PC-3 (cell line): ENCODE measurements around the gene GUCA2B. TPM values are rescaled to one million over a fixed set of nuclear protein-coding genes. Genes with fewer than 3 reads are reported as not detected.

ENCODE experiments used
- ATAC-seq: fragments of 200-7000 bp; cut with Tn5 transposase; 2 replicates; pipeline ENCODE4 v1.9.1; 2020; ENCODE audit warnings: mild to moderate bottlenecking, moderate library complexity
- BruUV-seq: library from RNA; stranded (reverse); fragments of 400-500 nt; replicated peaks from 2 replicates; lab custom pipeline; 2021; lab: Mats Ljungman, UMichigan
- CTCF ChIA-PET: fragments of 300-600 bp; sonication (Branson Sonifier 250); formaldehyde crosslinking; loops from one replicate; lab custom pipeline; 2022; ENCODE audit warnings: antibody characterized with exemption; lab: Charles Lee
- POLR2A ChIA-PET: fragments of 300-600 bp; sonication (Branson Sonifier 250); formaldehyde crosslinking; loops from one replicate; lab custom pipeline; 2022; ENCODE audit warnings: antibody characterized with exemption; ENCODE audit not compliant: unreplicated experiment; lab: Charles Lee
- DNase-seq: peaks from one replicate; pipeline ENCODE4 v3.0.0-alpha.2; 2015
- H2AFZ ChIP-seq: fragments of 300-600 bp; sonication (generic); 2 replicates; pipeline ENCODE4 v1.6.0; 2016; ENCODE audit warnings: antibody characterized with exemption, low read length
- H3F3A ChIP-seq: fragments of 300-600 bp; sonication (generic); one replicate; pipeline ENCODE4 v1.6.0; 2017; ENCODE audit warnings: antibody characterized with exemption, low read length, control low read depth, mild to moderate bottlenecking; ENCODE audit not compliant: unreplicated experiment
- H3K27ac ChIP-seq: fragments of 300-600 bp; sonication (generic); 2 replicates; pipeline ENCODE4 v1.5.1; 2016; ENCODE audit warnings: mild to moderate bottlenecking, low read length
- H3K27me3 ChIP-seq: fragments of 300-600 bp; sonication (generic); 2 replicates; pipeline ENCODE4 v1.6.1; 2016; ENCODE audit warnings: low read length, mixed read lengths
- H3K36me3 ChIP-seq: fragments of 300-600 bp; sonication (generic); 2 replicates; pipeline ENCODE4 v1.6.1; 2016; ENCODE audit warnings: low read depth, mixed run types, low read length, mixed read lengths
- H3K4me1 ChIP-seq: fragments of 300-600 bp; sonication (generic); 2 replicates; pipeline ENCODE4 v1.5.1; 2016; ENCODE audit warnings: low read length; ENCODE audit not compliant: insufficient read depth
- H3K4me2 ChIP-seq: fragments of 300-600 bp; sonication (generic); 2 replicates; pipeline ENCODE4 v1.6.0; 2016; ENCODE audit warnings: low read length
- H3K4me3 ChIP-seq: fragments of 300-600 bp; sonication (generic); 2 replicates; pipeline ENCODE4 v1.5.1; 2016; ENCODE audit warnings: mild to moderate bottlenecking, low read length, mixed read lengths
- H3K79me2 ChIP-seq: fragments of 300-600 bp; sonication (generic); 2 replicates; pipeline ENCODE4 v1.6.1; 2017; ENCODE audit warnings: low read length, mixed read lengths
- H3K9ac ChIP-seq: fragments of 300-600 bp; sonication (generic); 2 replicates; pipeline ENCODE4 v1.6.0; 2016; ENCODE audit warnings: mild to moderate bottlenecking, low read length
- H3K9me2 ChIP-seq: fragments of 300-600 bp; sonication (generic); replicated peaks from 2 replicates; pipeline ENCODE4 v1.6.1; 2016; ENCODE audit warnings: mixed run types, low read length, mixed read lengths
- H3K9me3 ChIP-seq: fragments of 300-600 bp; sonication (generic); 2 replicates; pipeline ENCODE4 v1.6.1; 2016; ENCODE audit warnings: low read length, mixed read lengths
- H4K20me1 ChIP-seq: fragments of 300-600 bp; sonication (generic); 2 replicates; pipeline ENCODE4 v1.6.1; 2016; ENCODE audit warnings: low read length, mixed read lengths
- EZH2 ChIP-seq: fragments of 300-600 bp; sonication (generic); IDR thresholded peaks from one replicate; pipeline ENCODE4 v1.6.1; 2017; ENCODE audit warnings: antibody characterized with exemption, mild to moderate bottlenecking, low read length; ENCODE audit not compliant: unreplicated experiment
- EZH2phosphoT487 ChIP-seq: fragments of 300-600 bp; sonication (generic); IDR thresholded peaks from 2 replicates; pipeline ENCODE4 v1.6.1; 2018; ENCODE audit warnings: mild to moderate bottlenecking, antibody characterized with exemption, low read length, borderline replicate concordance
- intact Hi-C: fragments of 100-400 bp; cut with micrococcal nuclease; formaldehyde crosslinking; loops from 2 replicates; pipeline ENCODE4 v1.9.0; 2023
- total RNA-seq: library from RNA; depleted of rRNA; stranded (reverse); fragments of >200 nt; gene quantifications from 2 replicates; pipeline ENCODE4 v1.2.3, GENCODE V29; 2014
- TF ChIP-seq, protein P1 (sequence below): fragments of 300-600 bp; sonication (generic); conservative IDR thresholded peaks from 2 replicates; pipeline ENCODE4 v1.5.1; 2017; ENCODE audit warnings: antibody characterized with exemption, low read depth, mild to moderate bottlenecking, low read length

The GUCA2B gene
- total RNA-seq, 1 experiment from 2014 or later = not detected

DNA sequence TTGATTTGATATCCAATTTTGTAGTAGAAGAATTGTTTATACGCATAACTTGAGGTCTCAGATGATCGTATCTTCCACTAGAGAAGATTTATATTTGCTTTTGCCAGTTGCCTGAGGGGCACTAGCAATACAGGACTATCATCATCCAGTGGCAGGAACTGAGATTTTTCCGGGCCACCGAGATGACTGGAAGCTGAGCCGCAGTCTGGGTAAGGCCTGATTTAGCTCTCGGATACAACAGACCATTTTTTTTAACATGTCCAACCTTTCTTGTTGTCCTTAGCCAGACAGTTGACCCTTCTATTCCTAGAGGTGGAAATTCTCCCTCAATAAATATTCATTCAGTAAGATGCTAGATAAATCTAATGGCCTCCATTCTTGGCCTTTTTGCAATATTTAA lies 25.4 kb upstream of the GUCA2B start:
- no peaks in the 10 kb centered on the region for H3K27me3 ChIP-seq
- H3K4me3 ChIP-seq = no peak overlapping the region
- CTCF ChIA-PET = no interaction called here
- no peaks in the 10 kb centered on the region for H3K79me2 ChIP-seq
- no peaks in the 10 kb centered on the region for H3K9me2 ChIP-seq
- ATAC-seq (no peak), DNase-seq (no peak)
- no peaks in the 10 kb centered on the region for H3F3A ChIP-seq
- peaks cover 7% of the 10 kb centered on the region; the same call in 1 of the 2 replicates for H3K4me1 ChIP-seq
- H3K36me3 ChIP-seq = no peaks in the 10 kb centered on the region
- BruUV-seq = no TSS peak
- intact Hi-C loops = no loop called here
- no peaks in the 10 kb centered on the region for H3K9me3 ChIP-seq
- no peak overlapping the region for H2AFZ ChIP-seq
- H3K27ac ChIP-seq = no peak overlapping the region
- no peaks in the 10 kb centered on the region for H4K20me1 ChIP-seq
- no peak overlapping the region for H3K4me2 ChIP-seq
- POLR2A ChIA-PET = no interaction called here
- TF ChIP-seq EZH2 (no peak), EZH2phosphoT487 (no peak)
- TF ChIP-seq, protein P1, sequence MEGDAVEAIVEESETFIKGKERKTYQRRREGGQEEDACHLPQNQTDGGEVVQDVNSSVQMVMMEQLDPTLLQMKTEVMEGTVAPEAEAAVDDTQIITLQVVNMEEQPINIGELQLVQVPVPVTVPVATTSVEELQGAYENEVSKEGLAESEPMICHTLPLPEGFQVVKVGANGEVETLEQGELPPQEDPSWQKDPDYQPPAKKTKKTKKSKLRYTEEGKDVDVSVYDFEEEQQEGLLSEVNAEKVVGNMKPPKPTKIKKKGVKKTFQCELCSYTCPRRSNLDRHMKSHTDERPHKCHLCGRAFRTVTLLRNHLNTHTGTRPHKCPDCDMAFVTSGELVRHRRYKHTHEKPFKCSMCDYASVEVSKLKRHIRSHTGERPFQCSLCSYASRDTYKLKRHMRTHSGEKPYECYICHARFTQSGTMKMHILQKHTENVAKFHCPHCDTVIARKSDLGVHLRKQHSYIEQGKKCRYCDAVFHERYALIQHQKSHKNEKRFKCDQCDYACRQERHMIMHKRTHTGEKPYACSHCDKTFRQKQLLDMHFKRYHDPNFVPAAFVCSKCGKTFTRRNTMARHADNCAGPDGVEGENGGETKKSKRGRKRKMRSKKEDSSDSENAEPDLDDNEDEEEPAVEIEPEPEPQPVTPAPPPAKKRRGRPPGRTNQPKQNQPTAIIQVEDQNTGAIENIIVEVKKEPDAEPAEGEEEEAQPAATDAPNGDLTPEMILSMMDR = no peak
- no peak overlapping the region for H3K9ac ChIP-seq

DNA sequence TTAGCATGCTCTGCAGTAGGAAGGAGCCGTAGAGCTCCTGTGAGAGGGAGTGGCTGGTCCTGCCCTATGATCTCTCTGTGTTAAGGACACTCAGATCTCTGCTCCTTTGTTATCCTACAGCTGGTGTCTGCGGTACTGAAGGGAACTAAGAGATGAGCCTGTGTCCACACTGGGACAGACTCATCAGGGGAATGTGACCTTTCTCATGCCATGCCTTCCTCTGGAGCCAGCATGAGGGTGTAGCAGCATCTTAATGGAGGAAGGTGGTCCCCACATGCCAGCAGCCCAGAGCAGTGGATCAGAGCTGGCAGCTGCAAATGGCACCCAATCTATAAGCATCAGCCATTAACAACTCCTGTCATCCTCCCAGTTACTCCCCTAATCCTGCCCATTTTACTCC lies 24.7 kb upstream of the GUCA2B start:
- DNase-seq (no peak), ATAC-seq (no peak)
- Histone ChIP-seq H3K27me3 (no peaks in the 10 kb centered on the region), H2AFZ (no peak overlapping the region), H4K20me1 (no peaks in the 10 kb centered on the region), H3K9me3 (no peaks in the 10 kb centered on the region), H3K27ac (no peak overlapping the region), H3K4me3 (no peak overlapping the region), H3K4me1 (peaks cover 7% of the 10 kb centered on the region; the same call in 1 of the 2 replicates), H3F3A (no peaks in the 10 kb centered on the region), H3K9ac (no peak overlapping the region), H3K79me2 (no peaks in the 10 kb centered on the region), H3K36me3 (no peaks in the 10 kb centered on the region), H3K9me2 (no peaks in the 10 kb centered on the region), H3K4me2 (no peak overlapping the region)
- POLR2A ChIA-PET = no interaction called here
- TF ChIP-seq, protein P1 = no peak
- no peak for TF ChIP-seq EZH2phosphoT487
- TF ChIP-seq EZH2 = no peak
- CTCF ChIA-PET = no interaction called here
- no TSS peak for BruUV-seq
- intact Hi-C loops = no loop called here

DNA sequence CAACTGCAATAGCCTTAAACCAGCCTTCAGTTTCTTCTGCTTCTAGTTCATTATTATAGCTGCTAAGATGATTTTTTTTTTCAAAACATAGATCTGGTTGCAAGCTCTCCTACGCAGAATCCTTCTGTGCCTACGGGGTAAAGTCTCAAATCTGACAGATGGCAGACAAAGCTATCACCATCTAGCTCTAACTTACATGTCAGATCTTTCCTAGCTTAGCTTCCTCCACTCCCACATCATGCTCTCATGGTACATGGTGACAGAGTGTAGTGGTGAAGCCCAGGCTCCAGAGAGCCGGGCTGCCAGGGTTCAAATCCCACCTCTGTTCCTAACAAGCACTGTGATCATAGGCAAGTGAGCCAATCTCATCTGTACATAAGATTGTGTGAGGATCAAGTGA lies 24.2 kb upstream of the GUCA2B start:
- H4K20me1 ChIP-seq = no peaks in the 10 kb centered on the region
- ChIA-PET POLR2A (no interaction called here), CTCF (no interaction called here)
- no peak overlapping the region for H3K4me2 ChIP-seq
- H3F3A ChIP-seq = no peaks in the 10 kb centered on the region
- no peak overlapping the region for H2AFZ ChIP-seq
- H3K79me2 ChIP-seq = no peaks in the 10 kb centered on the region
- intact Hi-C loops = no loop called here
- peaks cover 7% of the 10 kb centered on the region; the same call in 1 of the 2 replicates for H3K4me1 ChIP-seq
- ATAC-seq = no peak
- no peak overlapping the region for H3K4me3 ChIP-seq
- H3K36me3 ChIP-seq = no peaks in the 10 kb centered on the region
- no peaks in the 10 kb centered on the region for H3K9me2 ChIP-seq
- DNase-seq = no peak
- H3K27ac ChIP-seq = no peak overlapping the region
- H3K9ac ChIP-seq = no peak overlapping the region
- BruUV-seq = no TSS peak
- no peaks in the 10 kb centered on the region for H3K9me3 ChIP-seq
- TF ChIP-seq EZH2phosphoT487 (no peak), EZH2 (no peak)
- TF ChIP-seq, protein P1 = no peak
- H3K27me3 ChIP-seq = no peaks in the 10 kb centered on the region
